DND-41 (cell line): ENCODE measurements around the gene FBXO9.

Experiments used
- CTCF ChIP-seq: IDR thresholded peaks from 2 replicates; pipeline ENCODE4 v1.5.1; 2012; ENCODE audit warnings: borderline replicate concordance, low read length, moderate library complexity, mild to moderate bottlenecking; ENCODE audit not compliant: poor library complexity, severe bottlenecking; ENCODE audit errors: extremely low read depth
- EZH2 ChIP-seq: IDR thresholded peaks from 3 replicates; pipeline ENCODE4 v1.6.1; 2012; ENCODE audit warnings: borderline replicate concordance, low read depth, mild to moderate bottlenecking, moderate library complexity, low read length, inconsistent platforms; ENCODE audit not compliant: severe bottlenecking

- TF ChIP-seq CTCF (no peak), EZH2 (no peak)
Measured at GRCh38 chr6:53018446-53018845, 46.8 kb upstream of the FBXO9 start.
